ENCODE data around the gene CLPTM1L. TPM values are rescaled to one million over a fixed set of nuclear protein-coding genes. Genes with fewer than 3 reads are reported as not detected.
A peak's percentile ranks its signal among the peaks of the same experiment; 100 is the strongest.

Gene CLPTM1L, protein sequence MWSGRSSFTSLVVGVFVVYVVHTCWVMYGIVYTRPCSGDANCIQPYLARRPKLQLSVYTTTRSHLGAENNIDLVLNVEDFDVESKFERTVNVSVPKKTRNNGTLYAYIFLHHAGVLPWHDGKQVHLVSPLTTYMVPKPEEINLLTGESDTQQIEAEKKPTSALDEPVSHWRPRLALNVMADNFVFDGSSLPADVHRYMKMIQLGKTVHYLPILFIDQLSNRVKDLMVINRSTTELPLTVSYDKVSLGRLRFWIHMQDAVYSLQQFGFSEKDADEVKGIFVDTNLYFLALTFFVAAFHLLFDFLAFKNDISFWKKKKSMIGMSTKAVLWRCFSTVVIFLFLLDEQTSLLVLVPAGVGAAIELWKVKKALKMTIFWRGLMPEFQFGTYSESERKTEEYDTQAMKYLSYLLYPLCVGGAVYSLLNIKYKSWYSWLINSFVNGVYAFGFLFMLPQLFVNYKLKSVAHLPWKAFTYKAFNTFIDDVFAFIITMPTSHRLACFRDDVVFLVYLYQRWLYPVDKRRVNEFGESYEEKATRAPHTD
- total RNA-seq, result 34.2 TPM
- long read RNA-seq, transcript CLPTM1L-201 (17 exons, 2,500 nt), result major isoform, 198 of 241 reads
- long read RNA-seq, partial matches to known transcripts, result 8 of 241 reads
- long read RNA-seq, other reads (novel, unspliced or antisense), result 34 of 241 reads

GRCh38 chr5:1344975-1345838 lies at the start of gene CLPTM1L:
CLPTM1L (minus strand) TSS chr5:1345099; CDS start chr5:1344841, 258 bp downstream.
- Histone ChIP-seq H3K4me1 (peaks cover 29% of the 10 kb centered on the region), H3K4me3 (peak within 1 kb of the TSS; percentile 98), H3K27ac (replicated peaks) (peak within 1 kb of the TSS; percentile 95), H3K9me3 (replicated peaks) (no peaks in the 10 kb centered on the region), H3K27me3 (ENCODE audit: low read depth) (no peaks in the 10 kb centered on the region), H3K36me3 (peaks cover 23% of the 10 kb centered on the region)
- TF ChIP-seq, protein P1, sequence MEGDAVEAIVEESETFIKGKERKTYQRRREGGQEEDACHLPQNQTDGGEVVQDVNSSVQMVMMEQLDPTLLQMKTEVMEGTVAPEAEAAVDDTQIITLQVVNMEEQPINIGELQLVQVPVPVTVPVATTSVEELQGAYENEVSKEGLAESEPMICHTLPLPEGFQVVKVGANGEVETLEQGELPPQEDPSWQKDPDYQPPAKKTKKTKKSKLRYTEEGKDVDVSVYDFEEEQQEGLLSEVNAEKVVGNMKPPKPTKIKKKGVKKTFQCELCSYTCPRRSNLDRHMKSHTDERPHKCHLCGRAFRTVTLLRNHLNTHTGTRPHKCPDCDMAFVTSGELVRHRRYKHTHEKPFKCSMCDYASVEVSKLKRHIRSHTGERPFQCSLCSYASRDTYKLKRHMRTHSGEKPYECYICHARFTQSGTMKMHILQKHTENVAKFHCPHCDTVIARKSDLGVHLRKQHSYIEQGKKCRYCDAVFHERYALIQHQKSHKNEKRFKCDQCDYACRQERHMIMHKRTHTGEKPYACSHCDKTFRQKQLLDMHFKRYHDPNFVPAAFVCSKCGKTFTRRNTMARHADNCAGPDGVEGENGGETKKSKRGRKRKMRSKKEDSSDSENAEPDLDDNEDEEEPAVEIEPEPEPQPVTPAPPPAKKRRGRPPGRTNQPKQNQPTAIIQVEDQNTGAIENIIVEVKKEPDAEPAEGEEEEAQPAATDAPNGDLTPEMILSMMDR (IDR thresholded peaks at IDR 0.05; ENCODE audit: borderline replicate concordance), result no peak
- peak; percentile 90 for DNase-seq
- intact Hi-C loops (cut with micrococcal nuclease), result no loop called here

GRCh38 chr5:1393571-1394501 lies 48.9 kb upstream of the CLPTM1L start:
- peaks cover 91% of the 10 kb centered on the region for H3K27me3 ChIP-seq (ENCODE audit: low read depth)
- H3K36me3 ChIP-seq, result no peaks in the 10 kb centered on the region
- intact Hi-C loops (cut with micrococcal nuclease), result no loop called here
- no peaks in the 10 kb centered on the region for H3K4me1 ChIP-seq
- DNase-seq, result no peak
- H3K4me3 ChIP-seq, result no peak overlapping the region
- TF ChIP-seq, protein P1 (IDR thresholded peaks at IDR 0.05; ENCODE audit: borderline replicate concordance), result no peak
- no peak overlapping the region for H3K27ac ChIP-seq (replicated peaks)
- H3K9me3 ChIP-seq (replicated peaks), result peaks cover 5% of the 10 kb centered on the region

DNA sequence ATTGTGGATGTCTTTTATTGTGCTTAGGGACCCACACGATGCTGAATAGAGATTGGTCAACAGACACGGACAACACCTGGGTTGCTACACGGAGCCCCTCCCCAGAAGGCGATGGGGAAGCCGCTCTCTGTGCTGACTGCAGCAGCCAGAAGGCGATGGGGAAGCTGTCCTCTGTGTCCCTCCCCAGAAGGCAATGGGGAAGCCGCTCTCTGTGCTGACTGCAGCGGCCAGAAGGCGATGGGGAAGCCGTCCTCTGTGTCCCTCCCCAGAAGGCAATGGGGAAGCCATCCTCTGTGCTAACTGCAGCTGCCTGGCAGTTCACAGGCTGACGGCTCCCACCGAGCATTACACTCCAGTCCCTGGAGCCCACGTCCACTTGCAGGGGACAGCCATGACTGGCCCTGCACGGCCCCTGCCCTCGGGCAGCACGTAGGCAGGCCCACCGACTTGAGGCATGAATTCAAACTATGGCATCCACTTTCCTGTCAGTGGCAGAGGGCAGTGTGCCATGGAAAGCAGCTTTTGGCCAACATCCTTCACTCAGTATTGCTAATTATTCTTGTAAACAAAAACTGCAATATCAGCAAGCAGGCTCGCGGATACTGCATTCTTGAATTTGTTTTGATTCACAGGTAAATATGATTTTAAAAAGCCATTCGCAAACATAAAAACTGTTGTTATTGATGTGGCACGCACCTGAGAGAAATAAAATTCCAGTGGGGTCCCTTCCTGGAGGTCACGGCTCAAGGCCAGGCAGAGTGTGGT lies 48.1 kb upstream of the CLPTM1L start:
- intact Hi-C loops (cut with micrococcal nuclease), result no loop called here
- Histone ChIP-seq H3K27ac (replicated peaks) (no peak overlapping the region), H3K4me3 (no peak overlapping the region), H3K4me1 (no peaks in the 10 kb centered on the region), H3K9me3 (replicated peaks) (no peaks in the 10 kb centered on the region), H3K27me3 (ENCODE audit: low read depth) (peaks cover 92% of the 10 kb centered on the region), H3K36me3 (no peaks in the 10 kb centered on the region)
- TF ChIP-seq, protein P1 (IDR thresholded peaks at IDR 0.05; ENCODE audit: borderline replicate concordance), result no peak
- no peak for DNase-seq

DNA sequence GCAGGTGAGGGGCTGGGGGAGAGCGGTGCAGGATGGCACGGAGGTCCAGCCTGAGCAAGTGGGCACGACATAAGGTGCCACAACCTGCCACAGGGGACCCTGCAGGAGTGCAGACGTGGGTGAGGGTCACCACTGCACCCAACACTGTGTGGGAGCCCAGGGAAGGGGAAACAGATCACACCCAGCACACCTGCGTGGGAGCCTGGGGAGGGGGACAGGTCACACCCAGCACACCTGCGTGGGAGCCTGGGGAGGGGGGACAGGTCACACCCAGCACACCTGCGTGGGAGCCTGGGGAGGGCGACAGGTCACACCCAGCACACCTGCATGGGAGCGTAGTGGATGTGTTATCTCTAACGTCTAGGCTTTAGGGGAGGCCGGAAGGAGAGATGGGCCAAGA lies 47.4 kb upstream of the CLPTM1L start:
- Histone ChIP-seq H3K36me3 (no peaks in the 10 kb centered on the region), H3K27ac (replicated peaks) (no peak overlapping the region), H3K4me3 (no peak overlapping the region), H3K27me3 (ENCODE audit: low read depth) (peaks cover 93% of the 10 kb centered on the region), H3K4me1 (no peaks in the 10 kb centered on the region), H3K9me3 (replicated peaks) (no peaks in the 10 kb centered on the region)
- DNase-seq, result no peak
- intact Hi-C loops (cut with micrococcal nuclease), result no loop called here
- TF ChIP-seq, protein P1 (IDR thresholded peaks at IDR 0.05; ENCODE audit: borderline replicate concordance), result no peak

All from left ventricle myocardium inferior (tissue), 1 donor.